Lower leg skin (tissue), 4 donors: ENCODE measurements around the gene LRRC47. TPM values are rescaled to one million over a fixed set of nuclear protein-coding genes. Genes with fewer than 3 reads are reported as not detected.

Experiments used
- DNase-seq, 2 donors: peaks; one replicate each; pipeline ENCODE4 v3.0.0-alpha.2; 2019; ENCODE audit warnings: low spot score in 2 of 2
- H3K4me3 ChIP-seq: fragments of 200-600 bp; sonication (generic); 2 replicates; pipeline ENCODE4 v1.5.1; 2017; ENCODE audit warnings: mild to moderate bottlenecking, low read depth; ENCODE audit not compliant: poor library complexity, severe bottlenecking
- CTCF ChIP-seq, 3 donors: fragments of 450-650 bp; IDR thresholded peaks; one replicate each; pipeline ENCODE4 v1.5.1; 2016; ENCODE audit warnings: antibody characterized with exemption in 3 of 3, mild to moderate bottlenecking in 3 of 3, moderate library complexity in 2 of 3
- POLR2A ChIP-seq, 2 donors: fragments of 450-650 bp; IDR thresholded peaks; one replicate each; pipeline ENCODE4 v1.6.1; 2016 to 2017; ENCODE audit warnings: antibody characterized with exemption in 2 of 2, mild to moderate bottlenecking in 1 of 2, moderate library complexity in 1 of 2
- WGBS, 2 donors: methylation state at CpG; one replicate each; pipeline ENCODE4 v1.1.5; 2018; 5-methylcytosine and 5-hydroxymethylcytosine counted together
- intact Hi-C: fragments of 100-400 bp; cut with DNase I; formaldehyde crosslinking; loops from one replicate; pipeline ENCODE4 v1.15.0; 2023; ENCODE audit warnings: low total_unique reads
- total RNA-seq, 4 donors: library from RNA; depleted of rRNA; stranded (reverse); fragments of >200 nt; gene quantifications; one replicate each; pipeline ENCODE4 v1.1.0, GENCODE V29; 2016

Gene LRRC47
- total RNA-seq, 4 donors from 2014 or later, result 43.6 to 55.3 (median 49.7) TPM

DNA sequence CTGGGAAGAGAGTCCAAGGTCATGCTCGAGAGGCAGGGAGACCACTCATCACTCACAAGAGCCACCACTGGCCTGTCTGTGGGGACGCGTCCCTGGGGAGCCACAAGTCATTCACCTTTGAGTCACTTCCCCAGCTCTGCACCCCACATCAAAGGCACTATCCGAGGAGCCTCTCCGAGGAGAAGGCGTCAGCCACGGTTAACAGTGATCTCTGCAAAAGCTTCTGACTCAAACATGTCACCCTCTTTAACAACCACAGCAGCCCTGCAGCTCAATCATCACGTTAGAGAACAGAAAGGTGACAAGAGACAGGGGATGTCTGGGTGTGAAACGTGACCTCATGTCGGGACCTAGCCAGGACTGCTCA, 9.0 kb downstream of the LRRC47 start:
- DNase-seq, result no peak
- H3K4me3 ChIP-seq, result no peak overlapping the region
- intact Hi-C loops, result no loop called here
- TF ChIP-seq CTCF (IDR thresholded peaks at IDR 0.05), result no peak
- TF ChIP-seq POLR2A (IDR thresholded peaks at IDR 0.05), result no peak
- 80 to 86% methylated on average over 10 of the region's 10 CpGs for WGBS, 2 donors

GRCh38 chr1:3786468-3787348, 9.6 kb downstream of the LRRC47 start:
- TF ChIP-seq CTCF (IDR thresholded peaks at IDR 0.05) (no peak), POLR2A (IDR thresholded peaks at IDR 0.05) (no peak)
- H3K4me3 ChIP-seq, result no peak overlapping the region
- intact Hi-C loops, result no loop called here
- 91 to 92% methylated on average over 45 of the region's 45 CpGs for WGBS, 2 donors
- no peak for DNase-seq

GRCh38 chr1:3785456-3786157, 10.7 kb downstream of the LRRC47 start:
- DNase-seq, result no peak
- H3K4me3 ChIP-seq, result no peak overlapping the region
- intact Hi-C loops, result no loop called here
- WGBS, 2 donors, result 84 to 86% methylated on average over 14 of the region's 14 CpGs
- TF ChIP-seq CTCF (IDR thresholded peaks at IDR 0.05) (no peak), POLR2A (IDR thresholded peaks at IDR 0.05) (no peak)

DNA sequence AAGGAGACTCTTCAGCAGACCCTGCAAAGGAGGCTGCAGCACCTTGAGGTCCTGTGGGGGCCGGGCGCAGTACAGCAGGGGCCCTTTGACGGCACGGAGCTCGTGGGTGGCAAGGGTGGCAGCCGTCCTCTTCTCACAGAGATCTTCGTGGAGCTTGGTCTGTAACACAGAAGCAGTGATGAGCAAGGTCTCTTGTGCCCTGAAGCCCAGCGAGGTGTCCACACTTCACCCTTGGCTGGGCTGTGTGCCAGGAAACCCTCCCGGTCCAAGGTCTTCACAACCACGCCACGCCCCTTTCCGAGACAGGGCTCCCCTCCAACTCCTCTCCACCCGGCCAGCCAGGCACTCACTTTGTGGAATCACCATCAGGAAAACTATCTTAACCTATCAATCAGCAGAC, 11.3 kb downstream of the LRRC47 start:
- WGBS, 2 donors, result 80 to 82% methylated on average over 13 of the region's 13 CpGs
- TF ChIP-seq POLR2A (IDR thresholded peaks at IDR 0.05), result no peak
- no peak for TF ChIP-seq CTCF (IDR thresholded peaks at IDR 0.05)
- intact Hi-C loops, result no loop called here
- no peak overlapping the region for H3K4me3 ChIP-seq
- DNase-seq, result peak in 1 of 2 donors; percentile 83

DNA sequence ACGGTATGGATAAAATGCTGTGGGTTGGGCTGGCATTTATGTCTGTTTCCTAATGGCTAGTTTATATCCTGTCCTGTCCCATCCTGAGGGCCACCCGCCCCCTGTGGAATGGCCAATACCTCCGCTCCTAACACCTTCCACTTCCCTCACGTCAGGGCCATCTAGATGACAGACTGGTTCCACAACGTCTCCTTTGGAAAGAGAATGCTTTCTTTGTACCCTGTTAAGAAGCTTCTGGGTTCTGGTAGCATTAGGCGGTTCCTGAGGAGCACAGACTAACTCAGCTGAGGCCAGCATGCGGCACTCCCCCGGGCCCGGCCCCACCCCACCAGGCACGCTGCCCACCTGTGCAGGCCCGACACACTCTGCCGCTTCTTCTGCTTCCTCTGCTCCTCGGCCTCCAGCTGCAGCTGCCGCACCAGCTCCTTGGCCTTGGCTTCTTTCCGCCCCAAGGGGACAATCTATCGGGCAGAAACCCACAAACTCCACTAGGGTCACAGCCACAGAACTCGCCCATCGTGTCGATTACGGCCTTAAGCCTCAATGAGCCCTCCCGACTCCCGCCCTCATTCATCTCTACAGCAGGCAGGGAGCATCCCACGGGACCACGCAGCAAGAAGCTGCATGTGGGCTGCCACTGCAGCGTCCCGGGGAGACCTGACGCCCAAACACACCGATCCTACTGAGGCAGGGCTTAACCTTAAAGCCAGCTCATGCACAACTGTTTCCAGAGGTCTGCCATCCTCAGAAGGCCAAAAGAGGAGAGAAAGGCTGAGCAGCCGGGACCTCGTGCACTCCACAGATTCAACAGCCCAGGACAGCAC, 12.4 kb downstream of the LRRC47 start:
- 88 to 91% methylated on average over 30 of the region's 30 CpGs for WGBS, 2 donors
- peak in 1 of 2 donors; percentile 85 for DNase-seq
- intact Hi-C loops, result no loop called here
- no peak for TF ChIP-seq POLR2A (IDR thresholded peaks at IDR 0.05)
- TF ChIP-seq CTCF (IDR thresholded peaks at IDR 0.05), result no peak
- no peak overlapping the region for H3K4me3 ChIP-seq
